ENCODE data around the gene CTTNBP2. TPM values are rescaled to one million over a fixed set of nuclear protein-coding genes. Genes with fewer than 3 reads are reported as not detected.

CTTNBP2 gene
- total RNA-seq, 1 donor from 2014 or later = 25.0 TPM

DNA sequence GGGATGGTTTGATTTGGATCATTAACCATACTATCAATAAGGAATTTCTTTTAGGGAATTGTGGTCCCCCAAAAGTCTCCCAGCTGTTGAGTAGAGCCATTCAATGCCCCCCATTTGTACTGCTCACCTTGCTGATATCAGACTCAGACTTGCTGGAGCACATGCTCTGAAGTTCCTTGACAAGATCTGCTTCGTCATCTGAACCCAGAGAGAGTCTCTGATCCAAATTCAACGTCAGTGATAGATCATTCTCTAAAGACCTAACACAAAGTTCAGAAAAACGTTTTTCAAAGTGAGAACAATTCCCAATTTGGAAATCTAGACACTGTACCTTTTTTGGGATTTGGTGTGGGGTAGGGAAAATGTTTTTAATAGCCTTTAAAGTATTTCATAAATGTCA, 153.9 kb downstream of the CTTNBP2 start:
- H3K9me3 ChIP-seq = no peaks in the 10 kb centered on the region
- H3K36me3 ChIP-seq = peaks cover 0 to 27% of the 10 kb centered on the region in 2 donors
- no peak for TF ChIP-seq POLR2A (IDR thresholded peaks at IDR 0.05)
- TF ChIP-seq, protein P1, sequence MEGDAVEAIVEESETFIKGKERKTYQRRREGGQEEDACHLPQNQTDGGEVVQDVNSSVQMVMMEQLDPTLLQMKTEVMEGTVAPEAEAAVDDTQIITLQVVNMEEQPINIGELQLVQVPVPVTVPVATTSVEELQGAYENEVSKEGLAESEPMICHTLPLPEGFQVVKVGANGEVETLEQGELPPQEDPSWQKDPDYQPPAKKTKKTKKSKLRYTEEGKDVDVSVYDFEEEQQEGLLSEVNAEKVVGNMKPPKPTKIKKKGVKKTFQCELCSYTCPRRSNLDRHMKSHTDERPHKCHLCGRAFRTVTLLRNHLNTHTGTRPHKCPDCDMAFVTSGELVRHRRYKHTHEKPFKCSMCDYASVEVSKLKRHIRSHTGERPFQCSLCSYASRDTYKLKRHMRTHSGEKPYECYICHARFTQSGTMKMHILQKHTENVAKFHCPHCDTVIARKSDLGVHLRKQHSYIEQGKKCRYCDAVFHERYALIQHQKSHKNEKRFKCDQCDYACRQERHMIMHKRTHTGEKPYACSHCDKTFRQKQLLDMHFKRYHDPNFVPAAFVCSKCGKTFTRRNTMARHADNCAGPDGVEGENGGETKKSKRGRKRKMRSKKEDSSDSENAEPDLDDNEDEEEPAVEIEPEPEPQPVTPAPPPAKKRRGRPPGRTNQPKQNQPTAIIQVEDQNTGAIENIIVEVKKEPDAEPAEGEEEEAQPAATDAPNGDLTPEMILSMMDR (IDR thresholded peaks at IDR 0.05) = no peak
- no peak for TF ChIP-seq POLR2AphosphoS5 (IDR thresholded peaks at IDR 0.05; ENCODE audit: insufficient read depth in 1 of 2, low read depth in 1 of 2)
- DNase-seq (ENCODE audit: extremely low spot score in 2 of 2) = no peak
- intact Hi-C loops (cut with DNase I) = no loop called here
- H3K4me1 ChIP-seq = no peaks in the 10 kb centered on the region
- H3K4me3 ChIP-seq = no peak overlapping the region
- no peaks in the 10 kb centered on the region for H3K27me3 ChIP-seq
- H3K27ac ChIP-seq = no peak overlapping the region

DNA sequence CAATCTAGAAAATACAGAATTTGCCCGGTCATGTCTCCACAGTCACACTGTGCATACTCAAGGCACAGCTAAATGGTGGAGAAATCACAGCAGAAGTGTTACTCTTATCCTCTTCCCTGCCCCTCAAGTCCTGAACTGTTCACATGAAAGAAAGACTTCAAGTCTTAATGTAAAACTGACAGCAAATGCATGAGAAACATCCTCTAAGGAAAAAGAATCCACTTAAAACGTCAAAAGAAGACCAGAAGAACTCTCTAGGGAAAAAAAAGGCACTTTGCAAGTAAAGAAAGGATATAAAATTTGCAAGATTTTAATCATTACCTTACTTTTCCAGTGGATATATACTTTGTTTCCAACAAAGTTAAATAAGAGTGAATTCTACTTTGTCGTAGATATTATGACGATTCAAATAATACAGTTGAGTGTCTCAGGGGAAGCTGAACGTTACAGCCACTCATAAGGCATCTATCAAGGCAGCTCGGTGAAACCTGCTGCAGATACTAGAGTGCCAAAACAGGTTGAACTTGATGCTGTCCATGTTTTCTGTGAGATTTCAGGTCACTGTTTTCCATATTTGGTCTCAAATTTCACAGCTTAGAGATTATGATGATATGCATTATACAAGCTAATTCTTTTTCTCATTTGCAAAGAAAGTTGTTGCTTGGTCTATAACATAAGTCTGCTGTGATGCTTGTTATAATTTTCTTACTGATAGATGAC, 155.0 kb downstream of the CTTNBP2 start:
- no peak overlapping the region for H3K27ac ChIP-seq
- TF ChIP-seq POLR2A (IDR thresholded peaks at IDR 0.05) = no peak
- TF ChIP-seq POLR2AphosphoS5 (IDR thresholded peaks at IDR 0.05; ENCODE audit: insufficient read depth in 1 of 2, low read depth in 1 of 2) = no peak
- TF ChIP-seq, protein P1 (IDR thresholded peaks at IDR 0.05) = no peak
- peaks cover 0 to 19% of the 10 kb centered on the region in 2 donors for H3K36me3 ChIP-seq
- intact Hi-C loops (cut with DNase I) = no loop called here
- no peaks in the 10 kb centered on the region for H3K27me3 ChIP-seq
- no peak overlapping the region for H3K4me3 ChIP-seq
- no peaks in the 10 kb centered on the region for H3K4me1 ChIP-seq
- H3K9me3 ChIP-seq = no peaks in the 10 kb centered on the region
- DNase-seq (ENCODE audit: extremely low spot score in 2 of 2) = no peak

DNA sequence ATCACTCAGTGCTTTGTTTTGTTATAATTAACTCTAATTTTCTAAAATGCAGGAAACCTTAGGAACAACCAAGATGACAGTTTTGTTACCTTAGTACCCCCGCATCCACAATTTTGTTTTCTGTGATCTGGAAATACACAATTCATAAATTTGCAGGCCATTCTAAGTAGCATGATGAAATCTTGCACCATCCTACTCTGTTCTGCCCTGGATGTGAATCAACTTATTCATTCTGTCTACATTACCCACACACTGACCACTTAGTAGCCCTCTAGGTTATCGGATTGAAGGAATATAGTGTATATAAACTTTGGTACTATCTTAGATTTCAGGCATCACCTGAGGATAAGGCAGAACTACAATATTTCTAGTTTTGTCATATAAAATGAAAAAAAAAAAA, 155.9 kb downstream of the CTTNBP2 start:
- intact Hi-C loops (cut with DNase I) = no loop called here
- no peaks in the 10 kb centered on the region for H3K9me3 ChIP-seq
- TF ChIP-seq POLR2AphosphoS5 (IDR thresholded peaks at IDR 0.05; ENCODE audit: insufficient read depth in 1 of 2, low read depth in 1 of 2) = no peak
- TF ChIP-seq, protein P1 (IDR thresholded peaks at IDR 0.05) = no peak
- no peak for TF ChIP-seq POLR2A (IDR thresholded peaks at IDR 0.05)
- no peak overlapping the region for H3K27ac ChIP-seq
- no peak for DNase-seq (ENCODE audit: extremely low spot score in 2 of 2)
- peaks cover 0 to 19% of the 10 kb centered on the region in 2 donors for H3K36me3 ChIP-seq
- H3K27me3 ChIP-seq = no peaks in the 10 kb centered on the region
- no peak overlapping the region for H3K4me3 ChIP-seq
- no peaks in the 10 kb centered on the region for H3K4me1 ChIP-seq

DNA sequence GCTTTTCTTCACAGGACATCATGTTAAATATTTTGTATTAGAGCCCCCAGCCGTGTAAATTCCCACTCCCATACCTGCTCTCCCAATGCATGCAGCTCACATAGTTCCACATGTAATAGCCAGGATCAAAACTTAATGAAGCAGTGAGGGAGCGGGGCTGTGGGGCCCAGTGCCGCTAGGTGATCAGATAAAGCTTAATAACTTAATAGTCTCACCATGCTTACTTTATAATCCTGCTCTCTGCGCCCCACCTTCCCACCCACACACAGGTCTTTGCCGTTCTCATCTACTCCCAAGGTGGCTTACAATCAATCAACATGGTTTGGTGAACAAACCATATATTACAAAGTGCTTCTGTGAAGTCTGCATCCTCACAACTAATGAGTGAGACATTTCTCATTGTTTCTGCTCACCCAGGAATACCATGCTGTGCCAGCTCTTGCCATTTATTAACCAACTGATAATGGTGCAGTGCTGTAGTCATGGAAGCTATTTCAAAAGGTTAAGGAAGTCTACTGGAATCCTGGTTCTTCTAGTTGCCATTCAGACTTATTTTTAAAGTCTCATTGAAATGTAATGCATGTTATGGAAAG, 156.4 kb downstream of the CTTNBP2 start:
- no peak for DNase-seq (ENCODE audit: extremely low spot score in 2 of 2)
- peaks cover 0 to 19% of the 10 kb centered on the region in 2 donors for H3K36me3 ChIP-seq

More for the DNA sequence above, 156.4 kb downstream of the CTTNBP2 start:
- Histone ChIP-seq H3K4me3 (no peak overlapping the region), H3K4me1 (no peaks in the 10 kb centered on the region), H3K27me3 (no peaks in the 10 kb centered on the region), H3K9me3 (no peaks in the 10 kb centered on the region), H3K27ac (no peak overlapping the region)
- intact Hi-C loops (cut with DNase I) = no loop called here
- TF ChIP-seq, protein P1 (IDR thresholded peaks at IDR 0.05) = no peak
- TF ChIP-seq POLR2A (IDR thresholded peaks at IDR 0.05) (no peak), POLR2AphosphoS5 (IDR thresholded peaks at IDR 0.05; ENCODE audit: insufficient read depth in 1 of 2, low read depth in 1 of 2) (no peak)
